ENCODE results near the gene TCFL5.
"Not testable (repeated sequence)": the region's sequence is repeated elsewhere in the genome, so short reads cannot be mapped to it uniquely, and the experiment has no call there.

TCFL5 gene

GRCh38 chr20:62856931-62857619, 4.5 kb downstream of the TCFL5 start:
- no peak overlapping the region for H2AFZ ChIP-seq (ENCODE audit: low read depth, low read length)

GRCh38 chr20:62855120-62855519, 6.5 kb downstream of the TCFL5 start:
- Histone ChIP-seq H2AFZ (ENCODE audit: low read depth, low read length) (no peak overlapping the region), H3K4me1 (ENCODE audit: low read length) (peaks cover 64% of the 10 kb centered on the region), H3K27ac (ENCODE audit: low read length) (peak overlapping the region; percentile 97), H3K4me2 (ENCODE audit: low read length) (peak overlapping the region; percentile 1; the same call in 1 of the 2 replicates), H3K9me3 (ENCODE audit: insufficient read depth, low read length) (no peaks in the 10 kb centered on the region), H3K9ac (ENCODE audit: low read length) (peak overlapping the region; percentile 20; the same call in 1 of the 2 replicates), H4K20me1 (ENCODE audit: insufficient read depth, low read length) (peaks cover 47% of the 10 kb centered on the region), H3K4me3 (ENCODE audit: low read length) (no peak overlapping the region), H3K79me2 (ENCODE audit: low read length) (peaks cover 100% of the 10 kb centered on the region), H3K36me3 (replicated peaks; ENCODE audit: low read depth, low read length) (peaks cover 85% of the 10 kb centered on the region), H3K27me3 (ENCODE audit: low read depth, low read length) (no peaks in the 10 kb centered on the region)
- TF ChIP-seq EZH2phosphoT487 (IDR thresholded peaks at IDR 0.05; ENCODE audit: low read depth) (no peak), CTCF (IDR thresholded peaks at IDR 0.05; ENCODE audit: low read depth, low read length) (no peak)

More at GRCh38 chr20:62856931-62857619, 4.5 kb downstream of the TCFL5 start:
- TF ChIP-seq CTCF (IDR thresholded peaks at IDR 0.05; ENCODE audit: low read depth, low read length) (no peak), EZH2phosphoT487 (IDR thresholded peaks at IDR 0.05; ENCODE audit: low read depth) (no peak)
- peak overlapping the region; percentile 95 for H3K9ac ChIP-seq (ENCODE audit: low read length)
- peak overlapping the region; percentile 86 for H3K4me2 ChIP-seq (ENCODE audit: low read length)
- H3K9me3 ChIP-seq (ENCODE audit: insufficient read depth, low read length): no peaks in the 10 kb centered on the region
- peaks cover 96% of the 10 kb centered on the region for H3K79me2 ChIP-seq (ENCODE audit: low read length)
- H3K27me3 ChIP-seq (ENCODE audit: low read depth, low read length): no peaks in the 10 kb centered on the region
- H3K36me3 ChIP-seq (replicated peaks; ENCODE audit: low read depth, low read length): peaks cover 73% of the 10 kb centered on the region
- H3K27ac ChIP-seq (ENCODE audit: low read length): peak overlapping the region; percentile 97
- H3K4me3 ChIP-seq (ENCODE audit: low read length): peak overlapping the region; percentile 97
- H3K4me1 ChIP-seq (ENCODE audit: low read length): peaks cover 69% of the 10 kb centered on the region
- peaks cover 27% of the 10 kb centered on the region for H4K20me1 ChIP-seq (ENCODE audit: insufficient read depth, low read length)

- Histone ChIP-seq H4K20me1 (ENCODE audit: insufficient read depth, low read length) (peaks cover 56% of the 10 kb centered on the region), H2AFZ (ENCODE audit: low read depth, low read length) (no peak overlapping the region), H3K9ac (ENCODE audit: low read length) (peak overlapping the region; percentile 20; the same call in 1 of the 2 replicates), H3K4me3 (ENCODE audit: low read length) (no peak overlapping the region), H3K79me2 (ENCODE audit: low read length) (peaks cover 100% of the 10 kb centered on the region), H3K36me3 (replicated peaks; ENCODE audit: low read depth, low read length) (peaks cover 84% of the 10 kb centered on the region), H3K9me3 (ENCODE audit: insufficient read depth, low read length) (no peaks in the 10 kb centered on the region), H3K4me2 (ENCODE audit: low read length) (no peak overlapping the region), H3K4me1 (ENCODE audit: low read length) (peaks cover 62% of the 10 kb centered on the region), H3K27me3 (ENCODE audit: low read depth, low read length) (no peaks in the 10 kb centered on the region), H3K27ac (ENCODE audit: low read length) (peak overlapping the region; percentile 97)
- TF ChIP-seq EZH2phosphoT487 (IDR thresholded peaks at IDR 0.05; ENCODE audit: low read depth): no peak
- TF ChIP-seq CTCF (IDR thresholded peaks at IDR 0.05; ENCODE audit: low read depth, low read length): no peak
These were observed 7.5 kb downstream of the TCFL5 start for GRCh38 chr20:62854121-62854520.

GRCh38 chr20:62853304-62853703, 8.3 kb downstream of the TCFL5 start:
- H3K27me3 ChIP-seq (ENCODE audit: low read depth, low read length); H3K4me2 ChIP-seq (ENCODE audit: low read length); H2AFZ ChIP-seq (ENCODE audit: low read depth, low read length); H3K4me3 ChIP-seq (ENCODE audit: low read length); H3K9me3 ChIP-seq (ENCODE audit: insufficient read depth, low read length); H3K9ac ChIP-seq (ENCODE audit: low read length): not testable (repeated sequence)
- peaks cover 82% of the 10 kb centered on the region for H3K36me3 ChIP-seq (replicated peaks; ENCODE audit: low read depth, low read length)
- H3K27ac ChIP-seq (ENCODE audit: low read length): peak overlapping the region; percentile 97
- H3K4me1 ChIP-seq (ENCODE audit: low read length): peaks cover 54% of the 10 kb centered on the region
- peaks cover 61% of the 10 kb centered on the region for H4K20me1 ChIP-seq (ENCODE audit: insufficient read depth, low read length)
- H3K79me2 ChIP-seq (ENCODE audit: low read length): peaks cover 100% of the 10 kb centered on the region

All from OCI-LY3 (cell line).